Caki2 (cell line): ENCODE data around the gene LCN12. TPM values are rescaled to one million over a fixed set of nuclear protein-coding genes. Genes with fewer than 3 reads are reported as not detected.

Source experiments
- DNase-seq: peaks from one replicate; pipeline ENCODE4 v3.0.0-alpha.2; 2015; ENCODE audit warnings: low read depth
- in situ Hi-C: cut with HindIII; loops from 2 replicates; pipeline ENCODE4 v1.10.0; 2016; ENCODE audit warnings: low sequenced_read_pairs, low pct_unique_long_range_greater_than_20kb, mixed read lengths
- total RNA-seq: library from RNA; depleted of rRNA; stranded (reverse); fragments of >200 nt; shearing (Covaris generic); gene quantifications from 2 replicates; pipeline ENCODE4 v1.2.3, GENCODE V29; 2014; ENCODE audit warnings: low replicate concordance

Gene LCN12
- total RNA-seq, 1 experiment from 2014 or later, result not detected

GRCh38 chr9:136963751-136964150, 11.7 kb downstream of the LCN12 start:
- in situ Hi-C loops, result no loop called here
- no peak for DNase-seq

- no peak for DNase-seq
- in situ Hi-C loops, result no loop called here
Observed at GRCh38 chr9:136964171-136964689, 12.2 kb downstream of the LCN12 start.

GRCh38 chr9:136964833-136965422, 12.9 kb downstream of the LCN12 start:
- in situ Hi-C loops, result no loop called here
- no peak for DNase-seq

GRCh38 chr9:136965771-136966484, 13.9 kb downstream of the LCN12 start:
- in situ Hi-C loops, result no loop called here

GRCh38 chr9:136968333-136969127, 16.5 kb downstream of the LCN12 start:
- no peak for DNase-seq
- in situ Hi-C loops, result no loop called here

More at GRCh38 chr9:136965771-136966484, 13.9 kb downstream of the LCN12 start:
- DNase-seq, result no peak

- in situ Hi-C loops, result no loop called here
- DNase-seq, result no peak
Observed at GRCh38 chr9:136969150-136969549, 17.1 kb downstream of the LCN12 start.

GRCh38 chr9:136969774-136970173, 17.7 kb downstream of the LCN12 start:
- no peak for DNase-seq
- in situ Hi-C loops, result no loop called here

- in situ Hi-C loops, result no loop called here
- no peak for DNase-seq
Observed at GRCh38 chr9:136970361-136970760, 18.3 kb downstream of the LCN12 start.

- no peak for DNase-seq
- in situ Hi-C loops, result no loop called here
Observed at GRCh38 chr9:136971746-136972145, 19.7 kb downstream of the LCN12 start.

- DNase-seq, result no peak
- in situ Hi-C loops, result no loop called here
Observed at GRCh38 chr9:136972335-136972734, 20.3 kb downstream of the LCN12 start.

GRCh38 chr9:136972743-136973142, 20.7 kb downstream of the LCN12 start:
- DNase-seq, result no peak
- in situ Hi-C loops, result no loop called here

GRCh38 chr9:136973618-136974617, 21.8 kb downstream of the LCN12 start:
- in situ Hi-C loops, result no loop called here
- no peak for DNase-seq

GRCh38 chr9:136974817-136975535, 22.9 kb downstream of the LCN12 start:
- no peak for DNase-seq
- in situ Hi-C loops, result no loop called here

- DNase-seq, result no peak
- in situ Hi-C loops, result no loop called here
Observed at GRCh38 chr9:136975644-136976043, 23.6 kb downstream of the LCN12 start.

- DNase-seq, result no peak
- in situ Hi-C loops, result no loop called here
Observed at GRCh38 chr9:136977223-136977622, 25.1 kb downstream of the LCN12 start, which contains the start of gene PTGDS. Gene PTGDS (plus strand): TSS chr9:136977504. CDS start chr9:136977579, 75 bp downstream.

- in situ Hi-C loops, result no loop called here
Observed at GRCh38 chr9:136977649-136978072, 25.6 kb downstream of the LCN12 start.

More at GRCh38 chr9:136977649-136978072, 25.6 kb downstream of the LCN12 start:
- DNase-seq, result no peak
